HG02973 (cell line): ENCODE results near the gene SRGAP1.

Experiments
- ATAC-seq: cut with Tn5 transposase; IDR thresholded peaks from one replicate; pipeline ENCODE4 v1.9.1; 2021; ENCODE audit warnings: moderate library complexity; ENCODE audit not compliant: unreplicated experiment

SRGAP1 gene

GRCh38 chr12:64080319-64081007 is 236.0 kb downstream of the SRGAP1 start:
- ATAC-seq = no peak

GRCh38 chr12:64081008-64081404 is 236.5 kb downstream of the SRGAP1 start:
- no peak for ATAC-seq

- ATAC-seq = no peak
These were observed 237.6 kb downstream of the SRGAP1 start for GRCh38 chr12:64082116-64082515.

- ATAC-seq = no peak
These were observed 238.4 kb downstream of the SRGAP1 start for GRCh38 chr12:64082866-64083268.

GRCh38 chr12:64083285-64084210 is 239.0 kb downstream of the SRGAP1 start:
- ATAC-seq = no peak

GRCh38 chr12:64085154-64085553 is 240.7 kb downstream of the SRGAP1 start:
- ATAC-seq = no peak

GRCh38 chr12:64085996-64086395 is 241.5 kb downstream of the SRGAP1 start:
- no peak for ATAC-seq

- ATAC-seq = no peak
These were observed 242.4 kb downstream of the SRGAP1 start for GRCh38 chr12:64086946-64087345.

- ATAC-seq = no peak
These were observed 243.3 kb downstream of the SRGAP1 start for GRCh38 chr12:64087761-64088160.

- ATAC-seq = no peak
These were observed 244.2 kb downstream of the SRGAP1 start for GRCh38 chr12:64088431-64089349.

- no peak for ATAC-seq
These were observed 245.5 kb downstream of the SRGAP1 start for GRCh38 chr12:64090047-64090446.

GRCh38 chr12:64091186-64091585 is 246.7 kb downstream of the SRGAP1 start:
- ATAC-seq = no peak

GRCh38 chr12:64092507-64093196 is 248.2 kb downstream of the SRGAP1 start:
- no peak for ATAC-seq

GRCh38 chr12:64093689-64094088 is 249.2 kb downstream of the SRGAP1 start:
- no peak for ATAC-seq

GRCh38 chr12:64097366-64098105 is 253.0 kb downstream of the SRGAP1 start:
- no peak for ATAC-seq

GRCh38 chr12:64098709-64099354 is 254.3 kb downstream of the SRGAP1 start:
- no peak for ATAC-seq

- ATAC-seq = no peak
These were observed 254.9 kb downstream of the SRGAP1 start for GRCh38 chr12:64099397-64099796.

GRCh38 chr12:64102339-64102738 is 257.8 kb downstream of the SRGAP1 start:
- ATAC-seq = no peak
